Calu3 (cell line): ENCODE measurements around the gene ZNF692. TPM values are rescaled to one million over a fixed set of nuclear protein-coding genes. Genes with fewer than 3 reads are reported as not detected.

Experiments used
- Bru-seq: library from RNA; stranded (reverse); fragments of 400-500 nt; gene quantifications from one replicate; lab custom pipeline; 2021; lab: Mats Ljungman, UMichigan
- BruChase-seq, 2 experiments: library from RNA; stranded (reverse); fragments of 400-500 nt; gene quantifications; one replicate each; lab custom pipeline; 2021; lab: Mats Ljungman, UMichigan
- BruUV-seq: library from RNA; stranded (reverse); fragments of 400-500 nt; replicated peaks from 2 replicates; lab custom pipeline; 2021; lab: Mats Ljungman, UMichigan
- CTCF ChIA-PET: fragments of 300-600 bp; sonication (Branson Sonifier 250); formaldehyde crosslinking; loops from one replicate; lab custom pipeline; 2022; ENCODE audit warnings: antibody characterized with exemption; lab: Charles Lee
- DNase-seq: peaks from one replicate; pipeline ENCODE4 v3.0.0; 2022
- H3K27ac Mint-ChIP-seq: one replicate; pipeline ENCODE4 v1.8.0; 2022; ENCODE audit warnings: mixed read lengths; ENCODE audit not compliant: unreplicated experiment
- H3K27me3 Mint-ChIP-seq: one replicate; pipeline ENCODE4 v1.8.0; 2022; ENCODE audit warnings: mixed read lengths; ENCODE audit not compliant: unreplicated experiment
- H3K36me3 Mint-ChIP-seq: one replicate; pipeline ENCODE4 v1.8.0; 2022; ENCODE audit warnings: mild to moderate bottlenecking, moderate library complexity, mixed read lengths; ENCODE audit not compliant: insufficient read depth, unreplicated experiment
- H3K4me1 Mint-ChIP-seq: one replicate; pipeline ENCODE4 v1.8.0; 2022; ENCODE audit warnings: mild to moderate bottlenecking, low read depth, mixed read lengths; ENCODE audit not compliant: unreplicated experiment
- H3K4me3 Mint-ChIP-seq: one replicate; pipeline ENCODE4 v1.8.0; 2022; ENCODE audit warnings: mild to moderate bottlenecking, low read depth, moderate library complexity, mixed read lengths; ENCODE audit not compliant: unreplicated experiment
- H3K9me3 Mint-ChIP-seq: one replicate; pipeline ENCODE4 v1.8.0; 2022; ENCODE audit warnings: low read depth, mixed read lengths; ENCODE audit not compliant: unreplicated experiment
- CTCF ChIP-seq: fragments of 200-600 bp; IDR thresholded peaks from one replicate; pipeline ENCODE4 v1.8.0; 2022; ENCODE audit warnings: antibody characterized with exemption; ENCODE audit not compliant: unreplicated experiment
- intact Hi-C: fragments of 100-400 bp; cut with micrococcal nuclease; formaldehyde crosslinking; loops from one replicate; pipeline ENCODE4 v1.10.0; 2022; ENCODE audit not compliant: unreplicated experiment
- long read RNA-seq: library from polyadenylated mRNA; stranded (forward); transcript quantifications from one replicate; pipeline ENCODE4 v2.0.0, GENCODE V29; 2022
- total RNA-seq: library from RNA; stranded (reverse); gene quantifications from 2 replicates; pipeline ENCODE4 v1.2.3, GENCODE V29; 2022

ZNF692 gene
- total RNA-seq, result 61.4 and 61.5 TPM in 2 replicates
- percentile 62 among the genes with signal in this experiment for Bru-seq, nascent RNA
- percentile 79 among the genes with signal in this experiment for BruChase-seq, experiment 1, labeled RNA remaining after a 6-hour chase
- BruChase-seq, experiment 2, labeled RNA remaining after a 2-hour chase, result percentile 87 among the genes with signal in this experiment
- long read RNA-seq, partial matches to known transcripts, result 5 of 37 reads
- long read RNA-seq, other reads (novel, unspliced or antisense), result 26 of 37 reads

- Mint-ChIP-seq H3K4me1 (peaks cover 25% of the 10 kb centered on the region), H3K36me3 (peaks cover 55% of the 10 kb centered on the region), H3K9me3 (no peaks in the 10 kb centered on the region), H3K4me3 (peak within 1 kb of the TSS; percentile 90), H3K27me3 (peaks cover 16% of the 10 kb centered on the region), H3K27ac (peak within 1 kb of the TSS; percentile 88)
- peak; percentile 97 for DNase-seq
- CTCF ChIA-PET, result interaction anchor here (0.8 to 2.6 kb wide), 5 partner anchors 14 to 48 kb away, joined by 3 to 21 read pairs (median 3); partner anchors contain the start of genes SH3BP5L and ZNF672
- TF ChIP-seq CTCF, result no peak
- intact Hi-C loops, result loop anchor here (1.0 to 2.0 kb wide), 2 partner anchors 14 to 47 kb away; partner anchors contain the start of gene PGBD2
- no TSS peak for BruUV-seq
Observed at GRCh38 chr1:248858891-248859889, at the start of gene ZNF692. Gene ZNF692, minus strand, starts transcription at chr1:248859085. Its CDS starts 776 bp downstream, at chr1:248858309.

GRCh38 chr1:248906753-248907661, 48.1 kb upstream of the ZNF692 start:
- intact Hi-C loops, result loop anchor here (1.0 kb wide), 3 partner anchors 17 to 49 kb away; no protein-coding TSS in a partner anchor
- BruUV-seq, result TSS peak; percentile 62
- CTCF ChIA-PET, result interaction anchor here (0.6 to 0.7 kb wide), 2 partner anchors 48 to 204 kb away, joined by 3 read pairs; partner anchors contain the start of gene ZNF692
- peaks cover 2% of the 10 kb centered on the region for H3K9me3 Mint-ChIP-seq
- H3K27ac Mint-ChIP-seq, result peak overlapping the region; percentile 85
- DNase-seq, result no peak
- no peak for TF ChIP-seq CTCF
- H3K4me3 Mint-ChIP-seq, result peak overlapping the region; percentile 75
- peaks cover 15% of the 10 kb centered on the region for H3K36me3 Mint-ChIP-seq
- H3K27me3 Mint-ChIP-seq, result no peaks in the 10 kb centered on the region
- peaks cover 19% of the 10 kb centered on the region for H3K4me1 Mint-ChIP-seq

GRCh38 chr1:248906009-248906752, 47.3 kb upstream of the ZNF692 start, which contains the start of gene PGBD2:
Gene PGBD2, plus strand, starts transcription at chr1:248906235. Its CDS starts 7,628 bp downstream, at chr1:248913863.
- H3K36me3 Mint-ChIP-seq, result peaks cover 15% of the 10 kb centered on the region
- H3K4me3 Mint-ChIP-seq, result peak within 1 kb of the TSS; percentile 75
- CTCF ChIA-PET, result interaction anchor here (0.6 to 0.7 kb wide), 2 partner anchors 47 to 203 kb away, joined by 3 read pairs; partner anchors contain the start of gene ZNF692
- DNase-seq, result peak; percentile 97
- no TSS peak for BruUV-seq
- intact Hi-C loops, result loop anchor here (1.0 kb wide), 3 partner anchors 18 to 48 kb away; no protein-coding TSS in a partner anchor
- peaks cover 19% of the 10 kb centered on the region for H3K4me1 Mint-ChIP-seq
- peak within 1 kb of the TSS; percentile 85 for H3K27ac Mint-ChIP-seq
- H3K9me3 Mint-ChIP-seq, result peaks cover 2% of the 10 kb centered on the region
- H3K27me3 Mint-ChIP-seq, result peaks cover 3% of the 10 kb centered on the region
- TF ChIP-seq CTCF, result peak; percentile 64
